GM13977 (cell line): ENCODE results near the gene ERBB4.

ENCODE experiments used
- DNase-seq: peaks from one replicate; pipeline ENCODE4 v3.0.0; 2012; ENCODE audit warnings: low spot score
- CTCF ChIP-seq: IDR thresholded peaks from 2 replicates; pipeline ENCODE4 v1.5.1; 2012; ENCODE audit warnings: mild to moderate bottlenecking, control low read depth; ENCODE audit not compliant: insufficient read depth; ENCODE audit errors: extremely low read depth, missing control alignments
- in situ Hi-C: fragments of 300-500 bp; cut with MboI; formaldehyde crosslinking; loops from one replicate; pipeline ENCODE4 v1.12.0; 2022; ENCODE audit warnings: low sequenced_read_pairs, low pct_unique_long_range_greater_than_20kb, mixed read lengths, inconsistent platforms; ENCODE audit not compliant: unreplicated experiment

The ERBB4 gene

DNA sequence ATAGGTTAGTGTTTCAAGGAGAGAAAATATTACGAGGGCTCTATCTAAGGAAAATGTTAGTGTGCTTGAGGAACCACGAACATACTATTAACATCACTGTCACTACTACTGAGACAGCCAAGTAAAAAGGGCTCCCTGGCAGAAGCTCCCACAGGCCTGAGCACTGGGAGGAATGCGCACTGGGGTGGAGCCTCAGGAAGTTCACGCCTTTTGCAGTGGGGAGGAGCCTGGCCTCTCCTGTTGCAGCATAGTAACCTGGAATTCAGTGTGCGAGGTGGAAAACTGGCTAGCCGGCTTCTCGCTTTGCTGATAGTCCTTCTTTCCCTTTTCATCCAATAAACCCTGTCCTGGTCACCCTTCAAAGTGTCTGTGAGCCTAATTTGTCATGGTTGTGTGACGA lies 250.3 kb downstream of the ERBB4 start:
- in situ Hi-C loops = no loop called here
- DNase-seq = no peak
- no peak for TF ChIP-seq CTCF

GRCh38 chr2:212284166-212284565 lies 254.4 kb downstream of the ERBB4 start:
- TF ChIP-seq CTCF = no peak
- in situ Hi-C loops = no loop called here
- DNase-seq = no peak

DNA sequence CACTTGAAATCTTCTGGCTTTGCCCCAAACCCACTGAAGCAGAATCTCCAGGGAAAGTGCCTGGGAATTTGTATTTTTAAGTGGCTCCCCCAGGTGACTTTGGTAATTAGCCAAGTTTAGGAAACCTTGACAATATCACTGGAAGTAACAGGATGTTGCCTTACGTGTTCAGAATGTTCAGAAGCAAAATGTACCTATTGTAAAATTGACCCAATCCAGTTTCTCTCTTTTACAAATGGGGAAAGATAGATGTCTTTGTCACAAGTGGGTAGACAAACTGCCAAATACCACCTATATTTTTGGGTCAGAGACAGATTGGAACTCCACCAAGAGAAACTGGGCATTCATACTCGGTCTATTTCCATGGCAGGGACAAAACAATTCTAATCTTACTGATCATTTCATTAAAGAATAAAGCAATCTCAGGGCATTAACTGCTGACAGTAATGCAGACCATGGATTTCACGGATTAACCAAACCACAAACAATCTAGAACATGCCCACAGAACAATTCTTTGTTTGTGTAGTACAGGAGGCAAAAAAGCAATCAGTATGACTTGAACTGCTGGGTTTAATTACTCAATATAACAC lies 255.8 kb downstream of the ERBB4 start:
- in situ Hi-C loops = no loop called here
- TF ChIP-seq CTCF = no peak
- DNase-seq = no peak

- no peak for DNase-seq
- TF ChIP-seq CTCF = no peak
- in situ Hi-C loops = no loop called here
Measured at GRCh38 chr2:212276813-212277212, 261.8 kb downstream of the ERBB4 start.

DNA sequence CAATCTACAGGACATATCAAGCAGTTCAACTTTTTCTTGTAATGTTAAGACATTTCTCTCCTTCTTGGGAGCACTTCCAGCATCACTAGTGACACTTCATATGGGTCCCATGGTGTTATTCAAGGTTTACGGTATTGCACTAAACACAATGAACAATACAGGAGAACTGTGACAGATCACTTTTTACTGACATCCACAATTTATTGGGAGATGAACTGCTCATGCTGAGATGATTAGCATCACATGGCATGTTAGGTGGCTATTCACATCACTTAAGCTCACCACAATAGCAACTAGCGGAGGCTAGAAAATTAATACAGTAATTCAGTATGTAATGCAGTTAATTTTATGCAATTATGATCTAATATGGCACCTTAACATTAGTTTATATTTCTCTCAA lies 264.4 kb downstream of the ERBB4 start:
- no peak for TF ChIP-seq CTCF
- no peak for DNase-seq
- in situ Hi-C loops = no loop called here

DNA sequence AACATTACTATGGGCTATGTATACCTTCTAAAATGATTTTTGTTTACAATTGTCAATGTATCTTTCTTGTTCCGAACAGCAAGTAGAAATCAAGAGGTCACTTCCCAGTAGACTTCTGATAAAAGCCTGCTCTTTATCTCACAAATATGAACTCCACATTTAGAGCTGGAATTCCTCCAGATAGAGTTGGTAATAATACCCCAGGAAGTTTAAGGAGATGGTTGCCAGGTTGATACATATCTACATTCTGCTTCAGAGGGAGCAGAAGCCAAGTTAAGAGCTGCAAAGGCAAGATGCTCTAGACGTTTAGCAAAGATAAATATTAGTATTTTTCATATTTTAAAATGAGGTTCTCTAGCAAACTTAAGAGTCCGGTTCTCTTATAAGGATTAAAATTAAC lies 267.0 kb downstream of the ERBB4 start:
- DNase-seq = no peak
- in situ Hi-C loops = no loop called here
- TF ChIP-seq CTCF = no peak

GRCh38 chr2:212269005-212269404 lies 269.6 kb downstream of the ERBB4 start:
- no peak for TF ChIP-seq CTCF
- in situ Hi-C loops = no loop called here
- DNase-seq = no peak
